Neuronal stem cell (in vitro differentiated cells): Measurements from ENCODE around the gene OCIAD2.

Source experiments
- DNase-seq: peaks from one replicate; pipeline ENCODE4 v3.0.0-alpha.2; 2013; ENCODE audit warnings: low spot score
- H2AFZ ChIP-seq: one replicate; pipeline ENCODE4 v1.6.1; 2013; ENCODE audit warnings: mild to moderate bottlenecking, low read length, inconsistent platforms
- H2AK5ac ChIP-seq: 2 replicates; pipeline ENCODE4 v1.6.1; 2013; ENCODE audit warnings: low read depth, mild to moderate bottlenecking, inconsistent platforms, low read length, moderate library complexity, mixed read lengths
- H2BK120ac ChIP-seq: 2 replicates; pipeline ENCODE4 v1.6.1; 2013; ENCODE audit warnings: low read depth, mild to moderate bottlenecking, inconsistent platforms, low read length, moderate library complexity, mixed read lengths
- H2BK12ac ChIP-seq: one replicate; pipeline ENCODE4 v1.6.1; 2013; ENCODE audit warnings: low read length, inconsistent platforms
- H2BK15ac ChIP-seq: 2 replicates; pipeline ENCODE4 v1.6.1; 2013; ENCODE audit warnings: mild to moderate bottlenecking, low read length, inconsistent platforms, mixed read lengths
- H2BK5ac ChIP-seq: one replicate; pipeline ENCODE4 v1.6.1; 2013; ENCODE audit warnings: inconsistent platforms, mild to moderate bottlenecking, low read length, moderate library complexity
- H3K14ac ChIP-seq: one replicate; pipeline ENCODE4 v1.6.1; 2013; ENCODE audit warnings: low read length, inconsistent platforms
- H3K18ac ChIP-seq: 2 replicates; pipeline ENCODE4 v1.6.1; 2013; ENCODE audit warnings: low read length, inconsistent platforms
- H3K23ac ChIP-seq: 2 replicates; pipeline ENCODE4 v1.6.1; 2013; ENCODE audit warnings: low read depth, mild to moderate bottlenecking, mixed read lengths, low read length, inconsistent platforms; ENCODE audit not compliant: poor library complexity
- H3K27ac ChIP-seq: replicated peaks from 3 replicates; pipeline ENCODE4 v1.5.1; 2013; ENCODE audit warnings: low read length, inconsistent platforms
- H3K27me3 ChIP-seq, 3 experiments: 2 replicates each; pipeline ENCODE4 v1.6.1; 2013; ENCODE audit warnings: low read length in 3 of 3, mild to moderate bottlenecking in 2 of 3, inconsistent platforms in 1 of 3, low read depth in 1 of 3, mixed read lengths in 1 of 3, moderate library complexity in 1 of 3; ENCODE audit not compliant: control insufficient read depth in 3 of 3, insufficient read depth in 3 of 3
- H3K36me3 ChIP-seq, 2 donors: replicated peaks in 1 of 2; 2 replicates each; pipeline ENCODE4 v1.6.1; 2013; ENCODE audit warnings: low read length in 2 of 2; ENCODE audit not compliant: control insufficient read depth in 2 of 2, insufficient read depth in 2 of 2
- H3K4ac ChIP-seq: 2 replicates; pipeline ENCODE4 v1.6.1; 2013; ENCODE audit warnings: inconsistent platforms, mild to moderate bottlenecking, low read length, moderate library complexity
- H3K4me1 ChIP-seq, 2 donors: 1 replicate in 1 of 2; 2 replicates in 1 of 2; pipeline ENCODE4 v1.6.1; 2013; ENCODE audit warnings: low read length in 2 of 2, low read depth in 1 of 2; ENCODE audit not compliant: control insufficient read depth in 2 of 2, insufficient read depth in 1 of 2
- H3K4me2 ChIP-seq: one replicate; pipeline ENCODE4 v1.6.1; 2013; ENCODE audit warnings: mild to moderate bottlenecking, low read length, inconsistent platforms; ENCODE audit not compliant: insufficient read depth, poor library complexity, severe bottlenecking
- H3K4me3 ChIP-seq, 2 donors: 2 replicates each; pipeline ENCODE4 v1.5.1; 2013; ENCODE audit warnings: low read length in 2 of 2, mild to moderate bottlenecking in 2 of 2, inconsistent platforms in 1 of 2, moderate library complexity in 1 of 2
- H3K79me1 ChIP-seq: one replicate; pipeline ENCODE4 v1.6.1; 2013; ENCODE audit warnings: low read depth, mild to moderate bottlenecking, inconsistent platforms, low read length, moderate library complexity
- H3K9ac ChIP-seq: one replicate; pipeline ENCODE4 v1.6.1; 2013; ENCODE audit warnings: mild to moderate bottlenecking, low read depth, low read length, inconsistent platforms; ENCODE audit not compliant: poor library complexity
- H3K9me3 ChIP-seq, 2 donors: replicated peaks in 1 of 2; 2 replicates each; pipeline versions ENCODE3 to v1.6.1; 2013; ENCODE audit warnings: low read length in 2 of 2, mild to moderate bottlenecking in 2 of 2, inconsistent platforms in 1 of 2, low read depth in 1 of 2, mixed read lengths in 1 of 2, moderate library complexity in 1 of 2; ENCODE audit not compliant: control insufficient read depth in 2 of 2, insufficient read depth in 1 of 2
- H4K8ac ChIP-seq: one replicate; pipeline ENCODE4 v1.6.1; 2013; ENCODE audit warnings: low read depth, mild to moderate bottlenecking, inconsistent platforms, low read length, moderate library complexity
- H4K91ac ChIP-seq: one replicate; pipeline ENCODE4 v1.6.1; 2013; ENCODE audit warnings: low read length, low read depth, mild to moderate bottlenecking, inconsistent platforms; ENCODE audit not compliant: poor library complexity
- WGBS, 2 donors: extraction: QIAGEN DNeasy Blood & Tissue Kit; methylation state at CpG; one replicate each; pipeline ENCODE4 v1.1.7; 2013; ENCODE audit warnings: missing lambda C conversion rate in 2 of 2, mixed read lengths in 1 of 2; ENCODE audit not compliant: insufficient read length in 2 of 2, insufficient replicate concordance in 1 of 2; ENCODE audit errors: extremely low coverage in 2 of 2; 5-methylcytosine and 5-hydroxymethylcytosine counted together

Gene OCIAD2

GRCh38 chr4:48947731-48948130, 41.2 kb upstream of the OCIAD2 start:
- no CpG with 5 or more reads among the region's 1 CpG for WGBS, 2 donors
- H4K91ac ChIP-seq: no peak overlapping the region
- no peak overlapping the region for H3K9ac ChIP-seq
- H2BK120ac ChIP-seq: no peak overlapping the region
- H3K4me1 ChIP-seq: peaks cover 0 to 1% of the 10 kb centered on the region in 2 donors
- H2BK5ac ChIP-seq: no peak overlapping the region
- H3K36me3 ChIP-seq: no peaks in the 10 kb centered on the region
- H3K4me3 ChIP-seq: no peak overlapping the region
- no peaks in the 10 kb centered on the region for H3K79me1 ChIP-seq
- H4K8ac ChIP-seq: no peak overlapping the region
- no peak overlapping the region for H3K27ac ChIP-seq
- no peak overlapping the region for H2BK12ac ChIP-seq
- no peak overlapping the region for H3K4me2 ChIP-seq
- no peak overlapping the region for H2AFZ ChIP-seq
- H3K18ac ChIP-seq: no peak overlapping the region
- no peak overlapping the region for H3K23ac ChIP-seq
- no peak overlapping the region for H3K14ac ChIP-seq
- DNase-seq: no peak
- no peaks in the 10 kb centered on the region for H3K27me3 ChIP-seq
- no peak overlapping the region for H3K4ac ChIP-seq
- H2BK15ac ChIP-seq: no peak overlapping the region
- no peak overlapping the region for H2AK5ac ChIP-seq
- peaks cover 0 to 3% of the 10 kb centered on the region in 2 donors for H3K9me3 ChIP-seq

GRCh38 chr4:48945981-48946380, 39.4 kb upstream of the OCIAD2 start:
- Histone ChIP-seq H3K79me1 (no peaks in the 10 kb centered on the region), H3K27me3 (no peaks in the 10 kb centered on the region), H3K18ac (no peak overlapping the region), H3K14ac (no peak overlapping the region), H2BK120ac (no peak overlapping the region), H3K4me3 (no peak overlapping the region), H3K9ac (no peak overlapping the region), H3K4me2 (no peak overlapping the region), H2BK12ac (no peak overlapping the region), H2AFZ (no peak overlapping the region), H3K9me3 (no peaks in the 10 kb centered on the region), H2AK5ac (no peak overlapping the region), H2BK15ac (no peak overlapping the region), H3K4me1 (no peaks in the 10 kb centered on the region), H3K23ac (no peak overlapping the region), H3K27ac (no peak overlapping the region), H4K91ac (no peak overlapping the region), H3K4ac (no peak overlapping the region), H4K8ac (no peak overlapping the region), H2BK5ac (no peak overlapping the region), H3K36me3 (no peaks in the 10 kb centered on the region)
- DNase-seq: no peak
- no CpG with 5 or more reads among the region's 2 CpGs for WGBS, 2 donors

- no peak overlapping the region for H3K18ac ChIP-seq
Observed at GRCh38 chr4:48944756-48945241, 38.2 kb upstream of the OCIAD2 start.

DNA sequence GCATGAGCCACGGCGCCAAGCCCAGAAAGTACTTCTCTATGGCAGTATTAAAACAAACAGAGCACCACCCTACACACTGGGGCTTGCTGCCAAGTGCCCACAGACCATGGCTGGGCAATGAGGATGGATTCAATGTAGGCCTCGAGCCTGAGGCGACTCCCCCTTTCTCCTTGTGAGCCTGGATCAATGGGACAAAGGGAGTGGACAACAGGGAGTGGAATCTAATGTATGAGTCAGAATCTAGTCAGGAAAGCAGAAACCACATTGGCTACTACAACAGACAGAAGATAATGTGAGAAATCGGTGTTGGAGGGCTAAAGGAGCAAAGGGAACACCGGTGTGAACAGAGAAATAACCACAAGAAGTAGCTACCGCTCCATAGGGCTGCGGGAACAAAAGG, 37.7 kb upstream of the OCIAD2 start:
- no peaks in the 10 kb centered on the region for H3K36me3 ChIP-seq
- no peak for DNase-seq

More at GRCh38 chr4:48944756-48945241, 38.2 kb upstream of the OCIAD2 start:
- Histone ChIP-seq H2BK5ac (no peak overlapping the region), H3K23ac (no peak overlapping the region), H3K4ac (no peak overlapping the region), H4K8ac (no peak overlapping the region), H2AK5ac (no peak overlapping the region), H2BK15ac (no peak overlapping the region), H3K4me2 (no peak overlapping the region), H3K9ac (no peak overlapping the region), H3K79me1 (no peaks in the 10 kb centered on the region), H3K14ac (no peak overlapping the region), H4K91ac (no peak overlapping the region), H2BK12ac (no peak overlapping the region), H3K27ac (no peak overlapping the region), H3K4me1 (no peaks in the 10 kb centered on the region), H3K9me3 (no peaks in the 10 kb centered on the region), H2BK120ac (no peak overlapping the region), H3K27me3 (no peaks in the 10 kb centered on the region), H2AFZ (no peak overlapping the region), H3K36me3 (no peaks in the 10 kb centered on the region), H3K4me3 (no peak overlapping the region)
- no peak for DNase-seq
- no CpG with 5 or more reads among the region's 6 CpGs for WGBS, 2 donors

More for the DNA sequence above, 37.7 kb upstream of the OCIAD2 start:
- Histone ChIP-seq H2BK120ac (no peak overlapping the region), H3K27me3 (no peaks in the 10 kb centered on the region), H3K4me2 (no peak overlapping the region), H3K4ac (no peak overlapping the region), H4K91ac (no peak overlapping the region), H3K79me1 (no peaks in the 10 kb centered on the region), H3K27ac (peak overlapping the region; percentile 0), H2BK15ac (no peak overlapping the region), H3K4me1 (no peaks in the 10 kb centered on the region), H3K14ac (no peak overlapping the region), H3K9ac (no peak overlapping the region), H3K23ac (no peak overlapping the region), H4K8ac (no peak overlapping the region), H3K18ac (peak overlapping the region; percentile 4), H2BK5ac (no peak overlapping the region), H3K9me3 (no peaks in the 10 kb centered on the region), H3K4me3 (no peak overlapping the region), H2AFZ (peak overlapping the region; percentile 21), H2AK5ac (no peak overlapping the region), H2BK12ac (no peak overlapping the region)
- WGBS, 2 donors: no CpG with 5 or more reads among the region's 8 CpGs
